Mucosa of descending colon (tissue), 3 donors: ENCODE measurements around the gene AMDHD2. TPM values are rescaled to one million over a fixed set of nuclear protein-coding genes. Genes with fewer than 3 reads are reported as not detected.
A peak's percentile ranks its signal among the peaks of the same experiment; 100 is the strongest.

ENCODE experiments used
- ATAC-seq: fragments of 200-7000 bp; cut with Tn5 transposase; one replicate; pipeline ENCODE4 v1.9.1; 2020; ENCODE audit warnings: mild to moderate bottlenecking, moderate library complexity
- DNase-seq, 3 donors: peaks; one replicate each; pipeline ENCODE4 v3.0.0-alpha.2; 2020
- H3K36me3 ChIP-seq: fragments of 200-600 bp; one replicate; pipeline ENCODE4 v1.8.0; 2021; ENCODE audit warnings: low read depth, mild to moderate bottlenecking
- H3K4me1 ChIP-seq: fragments of 200-600 bp; one replicate; pipeline ENCODE4 v1.8.0; 2021; ENCODE audit warnings: low read depth, mild to moderate bottlenecking
- H3K4me3 ChIP-seq: fragments of 200-600 bp; one replicate; pipeline ENCODE4 v1.8.0; 2021; ENCODE audit warnings: mild to moderate bottlenecking
- H3K9me3 ChIP-seq: fragments of 200-600 bp; one replicate; pipeline ENCODE4 v1.8.0; 2021; ENCODE audit warnings: mild to moderate bottlenecking
- intact Hi-C, 2 donors: fragments of 100-400 bp; cut with DNase I in 1 of 2; cut with micrococcal nuclease in 1 of 2; formaldehyde crosslinking; loops; one replicate each; pipeline versions ENCODE4 v1.11.0 to v1.11.1; 2022; cut with DNase I, micrococcal nuclease
- total RNA-seq, 3 donors: library from RNA; stranded (reverse); fragmentation: NEBNext Ultra II Directional in 2 of 3; extraction: Animal tissue kit (Norgen Biotek cat#: 25700) in 2 of 3; gene quantifications; one replicate each; pipeline versions ENCODE4 v1.2.1 to v1.2.4, GENCODE V29; 2021 to 2023
- TF ChIP-seq, protein P1 (sequence below): fragments of 200-600 bp; IDR thresholded peaks from one replicate; pipeline ENCODE4 v1.8.0; 2022; ENCODE audit warnings: antibody characterized with exemption, mild to moderate bottlenecking
- donor health status: DM: no; HTN: no; CAD: no; lungs with moderate emphysema.
- donor health status: DM: no; HTN: no; CAD: no.
- donor health status: DM: no; HTN: yes; CAD: no.

AMDHD2 gene
- total RNA-seq, 3 donors from 2014 or later, result 33.6 to 51.2 (median 38.4) TPM

GRCh38 chr16:2507052-2507659 lies 13.0 kb upstream of the AMDHD2 start:
- no peaks in the 10 kb centered on the region for H3K4me1 ChIP-seq
- no peaks in the 10 kb centered on the region for H3K9me3 ChIP-seq
- ATAC-seq (peak; percentile 51), DNase-seq (peak in 1 of 3 donors; percentile 69)
- H3K4me3 ChIP-seq, result no peak overlapping the region
- intact Hi-C loops, result no loop called here
- no peaks in the 10 kb centered on the region for H3K36me3 ChIP-seq
- TF ChIP-seq, protein P1, sequence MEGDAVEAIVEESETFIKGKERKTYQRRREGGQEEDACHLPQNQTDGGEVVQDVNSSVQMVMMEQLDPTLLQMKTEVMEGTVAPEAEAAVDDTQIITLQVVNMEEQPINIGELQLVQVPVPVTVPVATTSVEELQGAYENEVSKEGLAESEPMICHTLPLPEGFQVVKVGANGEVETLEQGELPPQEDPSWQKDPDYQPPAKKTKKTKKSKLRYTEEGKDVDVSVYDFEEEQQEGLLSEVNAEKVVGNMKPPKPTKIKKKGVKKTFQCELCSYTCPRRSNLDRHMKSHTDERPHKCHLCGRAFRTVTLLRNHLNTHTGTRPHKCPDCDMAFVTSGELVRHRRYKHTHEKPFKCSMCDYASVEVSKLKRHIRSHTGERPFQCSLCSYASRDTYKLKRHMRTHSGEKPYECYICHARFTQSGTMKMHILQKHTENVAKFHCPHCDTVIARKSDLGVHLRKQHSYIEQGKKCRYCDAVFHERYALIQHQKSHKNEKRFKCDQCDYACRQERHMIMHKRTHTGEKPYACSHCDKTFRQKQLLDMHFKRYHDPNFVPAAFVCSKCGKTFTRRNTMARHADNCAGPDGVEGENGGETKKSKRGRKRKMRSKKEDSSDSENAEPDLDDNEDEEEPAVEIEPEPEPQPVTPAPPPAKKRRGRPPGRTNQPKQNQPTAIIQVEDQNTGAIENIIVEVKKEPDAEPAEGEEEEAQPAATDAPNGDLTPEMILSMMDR, result no peak

GRCh38 chr16:2507665-2508064 lies 12.5 kb upstream of the AMDHD2 start:
- Histone ChIP-seq H3K4me3 (no peak overlapping the region), H3K36me3 (no peaks in the 10 kb centered on the region), H3K4me1 (no peaks in the 10 kb centered on the region), H3K9me3 (no peaks in the 10 kb centered on the region)
- intact Hi-C loops, result no loop called here
- peak; percentile 49 for ATAC-seq
- peak in 2 of 3 donors; percentile 39 to 71 for DNase-seq
- TF ChIP-seq, protein P1, result no peak

DNA sequence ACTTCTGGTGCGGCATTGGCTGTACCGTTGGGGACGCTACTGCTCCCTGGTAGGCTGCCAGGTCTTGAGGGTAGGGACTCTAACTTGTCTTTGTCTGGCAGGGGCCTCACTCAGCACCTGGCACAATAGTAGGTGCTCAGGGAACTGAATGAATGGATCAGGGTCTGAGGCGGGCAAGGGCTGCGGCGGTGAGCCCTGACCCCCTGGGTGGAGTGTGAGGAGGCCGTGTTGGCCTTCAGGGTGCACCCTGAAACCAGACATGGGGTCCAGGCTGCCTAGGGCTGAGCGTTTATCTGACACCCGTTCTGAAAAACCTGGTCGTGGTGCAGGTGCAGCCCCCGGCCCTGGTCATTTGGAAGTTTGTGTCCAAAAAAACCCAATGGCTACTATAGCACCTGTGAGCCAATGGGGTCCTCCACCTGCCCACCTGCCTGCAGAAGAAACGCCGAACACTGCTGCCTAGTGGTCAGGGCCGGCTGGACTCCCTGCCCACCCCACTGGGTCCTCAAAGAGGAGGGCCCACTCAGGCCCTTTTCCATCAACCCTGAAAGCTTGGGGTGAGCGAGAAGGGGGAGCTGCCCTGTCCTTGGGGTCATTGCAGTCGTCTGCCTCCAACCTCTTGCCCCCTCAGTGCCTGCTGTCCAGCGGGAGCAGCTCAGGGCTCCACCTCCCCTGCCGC lies 11.3 kb upstream of the AMDHD2 start:
- intact Hi-C loops, result no loop called here
- H3K4me1 ChIP-seq, result peaks cover 7% of the 10 kb centered on the region
- no peaks in the 10 kb centered on the region for H3K9me3 ChIP-seq
- no peak overlapping the region for H3K4me3 ChIP-seq
- DNase-seq (no peak), ATAC-seq (no peak)
- TF ChIP-seq, protein P1, result no peak
- H3K36me3 ChIP-seq, result no peaks in the 10 kb centered on the region

- H3K36me3 ChIP-seq, result no peaks in the 10 kb centered on the region
- H3K4me3 ChIP-seq, result no peak overlapping the region
- TF ChIP-seq, protein P1, result no peak
- H3K9me3 ChIP-seq, result no peaks in the 10 kb centered on the region
- H3K4me1 ChIP-seq, result peaks cover 18% of the 10 kb centered on the region
- intact Hi-C loops, result no loop called here
- ATAC-seq (no peak), DNase-seq (peak; percentile 67 to 71 (median 70))
Measured at GRCh38 chr16:2511128-2511800, 8.9 kb upstream of the AMDHD2 start.

DNA sequence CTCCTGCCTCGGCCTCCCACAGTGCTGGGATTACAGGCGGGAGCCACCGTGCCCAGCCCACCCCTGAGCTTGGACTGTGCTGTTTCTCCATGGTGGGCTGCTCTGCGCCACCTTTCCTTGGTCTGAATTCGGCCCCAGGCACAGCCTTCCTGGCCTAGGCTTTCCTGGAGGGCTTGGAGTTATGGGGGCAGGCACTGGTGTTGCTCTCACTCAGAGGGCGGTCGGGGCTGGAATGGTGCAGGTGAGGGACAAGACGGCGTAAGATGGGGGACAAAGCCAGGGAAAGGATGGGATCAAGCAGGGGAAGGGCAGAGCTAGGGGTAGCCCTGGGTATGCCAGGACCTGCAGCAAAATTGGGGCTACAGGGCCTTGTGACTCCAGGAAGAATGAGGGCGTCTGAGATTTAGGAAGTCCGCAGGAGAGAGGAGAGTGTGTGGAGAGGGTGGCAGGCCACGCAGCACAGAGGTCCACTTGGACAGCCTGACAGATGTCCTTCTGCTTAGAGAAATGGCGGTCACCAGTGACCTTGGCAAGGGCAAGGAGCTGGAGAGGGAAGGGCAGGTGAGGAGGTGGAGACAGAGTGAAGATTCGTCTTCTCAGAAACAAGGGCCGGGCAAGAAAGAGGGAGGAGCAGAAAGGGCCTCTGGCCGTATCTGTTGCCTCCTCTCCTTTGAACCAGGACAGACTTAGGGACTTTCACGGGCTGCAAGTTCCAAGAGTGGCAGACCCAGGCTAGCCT lies 8.0 kb upstream of the AMDHD2 start:
- intact Hi-C loops, result no loop called here
- no peaks in the 10 kb centered on the region for H3K36me3 ChIP-seq
- no peaks in the 10 kb centered on the region for H3K9me3 ChIP-seq
- DNase-seq, result peak in 1 of 3 donors; percentile 49
- peaks cover 27% of the 10 kb centered on the region for H3K4me1 ChIP-seq
- H3K4me3 ChIP-seq, result no peak overlapping the region
- TF ChIP-seq, protein P1, result no peak
- no peak for ATAC-seq
